T-cell (primary cell): ENCODE results near the gene AKT1. TPM values are rescaled to one million over a fixed set of nuclear protein-coding genes. Genes with fewer than 3 reads are reported as not detected.

ENCODE experiments used
- ATAC-seq, 4 experiments: fragments of 200-7000 bp in 3 of 4; fragments of 150-1000 bp in 1 of 4; cut with Tn5 transposase; replicated peaks in 1 of 4; 1 replicate in 3 of 4; 2 replicates in 1 of 4; pipeline ENCODE4 v1.10.0; 2021; ENCODE audit warnings: moderate library complexity in 3 of 4, mild to moderate bottlenecking in 2 of 4, moderate number of reproducible peaks in 1 of 4
- CTCF ChIA-PET, 2 donors: fragments of 300-600 bp; sonication (Branson Sonifier 250); formaldehyde crosslinking; loops; one replicate each; lab custom pipeline; 2022; ENCODE audit warnings: antibody characterized with exemption in 2 of 2; lab: Charles Lee
- POLR2A ChIA-PET, 2 donors: fragments of 300-600 bp; sonication (Branson Sonifier 250); formaldehyde crosslinking; loops; one replicate each; lab custom pipeline; 2022; ENCODE audit warnings: antibody characterized with exemption in 2 of 2; lab: Charles Lee
- DNase-seq, 35 experiments: peaks; one replicate each; pipeline versions ENCODE4 v3.0.0 to v3.0.0-alpha.2; 2013 to 2023
- H3K27ac ChIP-seq: one replicate; pipeline ENCODE4 v1.5.1; 2013; ENCODE audit warnings: low read length
- H3K27me3 ChIP-seq, 2 experiments: replicated peaks in 1 of 2; 1 replicate in 1 of 2; 2 replicates in 1 of 2; pipeline versions ENCODE4 v1.6.1 to v1.7.0; 2013; ENCODE audit warnings: low read length in 1 of 2, mixed read lengths in 1 of 2; ENCODE audit not compliant: control insufficient read depth in 2 of 2, insufficient read depth in 2 of 2; ENCODE audit errors: extremely low read depth in 1 of 2
- H3K36me3 ChIP-seq, 2 donors: 1 replicate in 1 of 2; 2 replicates in 1 of 2; pipeline versions ENCODE4 v1.6.1 to v1.7.0; 2013; ENCODE audit warnings: low read length in 1 of 2; ENCODE audit not compliant: control insufficient read depth in 2 of 2, insufficient read depth in 1 of 2; ENCODE audit errors: extremely low read depth in 1 of 2
- H3K4me1 ChIP-seq, 2 experiments: 1 replicate in 1 of 2; 2 replicates in 1 of 2; pipeline versions ENCODE4 v1.6.1 to v1.7.0; 2013; ENCODE audit warnings: low read length in 2 of 2, mixed read lengths in 1 of 2; ENCODE audit not compliant: insufficient read depth in 2 of 2, control insufficient read depth in 1 of 2; ENCODE audit errors: extremely low read depth in 1 of 2
- H3K4me3 ChIP-seq, 2 donors: 1 replicate in 1 of 2; 2 replicates in 1 of 2; pipeline versions ENCODE4 v1.5.1 to v1.7.0; 2013; ENCODE audit warnings: mild to moderate bottlenecking in 2 of 2, low read length in 1 of 2, moderate library complexity in 1 of 2; ENCODE audit not compliant: control insufficient read depth in 1 of 2; ENCODE audit errors: extremely low read depth in 1 of 2
- H3K9me3 ChIP-seq: 2 replicates; pipeline ENCODE4 v1.7.0; 2013
- H3K27ac Mint-ChIP-seq, 2 donors: one replicate each; pipeline ENCODE4 v1.8.0; 2020 to 2021; ENCODE audit warnings: mild to moderate bottlenecking in 2 of 2, mixed read lengths in 2 of 2
- H3K27me3 Mint-ChIP-seq, 2 donors: one replicate each; pipeline ENCODE4 v1.8.0; 2021 to 2022; ENCODE audit warnings: mixed read lengths in 2 of 2
- H3K36me3 Mint-ChIP-seq: one replicate; pipeline ENCODE4 v1.8.0; 2021; ENCODE audit warnings: mixed read lengths
- H3K4me1 Mint-ChIP-seq, 3 donors: one replicate each; pipeline ENCODE4 v1.8.0; 2020 to 2022; ENCODE audit warnings: mixed read lengths in 3 of 3, mild to moderate bottlenecking in 1 of 3
- H3K4me3 Mint-ChIP-seq, 3 donors: one replicate each; pipeline ENCODE4 v1.8.0; 2020 to 2022; ENCODE audit warnings: mild to moderate bottlenecking in 3 of 3, mixed read lengths in 3 of 3, moderate library complexity in 3 of 3
- H3K9me3 Mint-ChIP-seq, 3 donors: one replicate each; pipeline ENCODE4 v1.8.0; 2020 to 2022; ENCODE audit warnings: mixed read lengths in 3 of 3
- WGBS: methylation state at CpG from one replicate; pipeline ENCODE4 v1.1.5; 2013; ENCODE audit warnings: missing lambda C conversion rate; ENCODE audit not compliant: insufficient coverage; 5-methylcytosine and 5-hydroxymethylcytosine counted together
- total RNA-seq, 35 experiments: library from RNA in 6 of 35; stranded (reverse) in 6 of 35; fragments of 120-200 nt in 1 of 35; gene quantifications; one replicate each; pipeline versions ENCODE4 v1.2.1 to v1.2.4 and lab custom pipeline; 2013 to 2026

AKT1 gene
- total RNA-seq, 5 donors from 2014 or later (not counting 1 experiment from before 2014, with no cell fraction given): 68.4 to 113 (median 99.7) TPM

GRCh38 chr14:104739026-104739425 is 56.5 kb downstream of the AKT1 start:
- Mint-ChIP-seq H3K4me1 (no peaks in the 10 kb centered on the region), H3K4me3 (no peak overlapping the region), H3K36me3 (no peaks in the 10 kb centered on the region), H3K27me3 (no peaks in the 10 kb centered on the region), H3K9me3 (no peaks in the 10 kb centered on the region), H3K27ac (no peak overlapping the region)
- H3K27ac ChIP-seq: no peak overlapping the region
- H3K36me3 ChIP-seq: no peaks in the 10 kb centered on the region
- no peak overlapping the region for H3K4me3 ChIP-seq
- peaks cover 0 to 28% of the 10 kb centered on the region in 2 experiments for H3K27me3 ChIP-seq
- POLR2A ChIA-PET: interaction anchor here in 1 of 2 donors (0.6 kb wide), 1 partner anchor 90 kb away, joined by 4 read pairs; no protein-coding TSS in a partner anchor
- H3K9me3 ChIP-seq: no peaks in the 10 kb centered on the region
- no peak for DNase-seq
- WGBS: 88% methylated on average over 16 of the region's 17 CpGs
- CTCF ChIA-PET: no interaction called here
- no peak for ATAC-seq
- no peaks in the 10 kb centered on the region for H3K4me1 ChIP-seq

DNA sequence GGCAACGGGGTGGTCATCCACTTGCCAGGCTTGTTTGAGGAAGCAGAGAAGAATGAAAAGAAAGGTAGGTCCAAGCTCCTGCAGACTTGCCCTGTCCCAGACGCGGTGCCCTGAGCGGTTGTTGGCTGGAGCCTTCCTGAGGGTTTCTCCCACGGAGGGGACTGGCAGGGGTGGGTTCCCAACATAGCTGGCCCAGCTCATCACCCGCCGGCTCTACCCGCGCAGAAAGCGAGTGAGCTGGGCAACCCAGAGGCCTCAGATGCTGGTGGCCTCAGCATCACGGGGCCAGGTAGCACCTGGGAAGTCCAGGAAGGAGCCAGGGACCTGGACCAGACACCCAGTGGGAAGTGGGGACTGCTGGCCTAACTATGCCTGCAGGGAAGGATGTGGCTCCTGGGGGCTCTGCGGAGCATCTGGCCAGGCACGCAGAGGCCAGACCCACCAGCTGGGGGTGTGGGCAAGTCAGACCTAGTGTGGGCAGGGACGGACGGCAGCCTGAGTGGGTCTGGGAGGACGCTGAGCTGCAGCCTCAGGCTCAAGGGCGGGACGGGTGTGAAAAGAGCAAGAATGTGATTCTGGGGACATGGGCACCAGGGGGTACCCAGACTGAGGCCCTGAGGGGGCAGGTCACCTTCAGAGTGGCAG is 57.1 kb downstream of the AKT1 start:
- Histone ChIP-seq H3K27ac (no peak overlapping the region), H3K4me3 (no peak overlapping the region), H3K27me3 (peaks cover 0 to 25% of the 10 kb centered on the region in 2 experiments), H3K36me3 (no peaks in the 10 kb centered on the region), H3K4me1 (no peaks in the 10 kb centered on the region), H3K9me3 (no peaks in the 10 kb centered on the region)
- Mint-ChIP-seq H3K27me3 (no peaks in the 10 kb centered on the region), H3K9me3 (no peaks in the 10 kb centered on the region), H3K36me3 (no peaks in the 10 kb centered on the region), H3K4me1 (no peaks in the 10 kb centered on the region), H3K27ac (no peak overlapping the region), H3K4me3 (no peak overlapping the region)
- POLR2A ChIA-PET: interaction anchor here in 1 of 2 donors (0.6 kb wide), 1 partner anchor 90 kb away, joined by 4 read pairs; no protein-coding TSS in a partner anchor
- no peak for ATAC-seq
- 87% methylated on average over 17 of the region's 18 CpGs for WGBS
- CTCF ChIA-PET: no interaction called here
- no peak for DNase-seq

GRCh38 chr14:104735830-104736642 is 59.5 kb downstream of the AKT1 start:
- Mint-ChIP-seq H3K4me1 (no peaks in the 10 kb centered on the region), H3K36me3 (no peaks in the 10 kb centered on the region), H3K27me3 (no peaks in the 10 kb centered on the region), H3K27ac (no peak overlapping the region), H3K4me3 (no peak overlapping the region), H3K9me3 (no peaks in the 10 kb centered on the region)
- Histone ChIP-seq H3K9me3 (no peaks in the 10 kb centered on the region), H3K27ac (no peak overlapping the region), H3K27me3 (peaks cover 0 to 33% of the 10 kb centered on the region in 2 experiments), H3K4me3 (no peak overlapping the region), H3K4me1 (no peaks in the 10 kb centered on the region), H3K36me3 (no peaks in the 10 kb centered on the region)
- no peak for ATAC-seq
- no peak for DNase-seq
- WGBS: 66% methylated on average over 19 of the region's 26 CpGs
- POLR2A ChIA-PET: no interaction called here
- CTCF ChIA-PET: no interaction called here

DNA sequence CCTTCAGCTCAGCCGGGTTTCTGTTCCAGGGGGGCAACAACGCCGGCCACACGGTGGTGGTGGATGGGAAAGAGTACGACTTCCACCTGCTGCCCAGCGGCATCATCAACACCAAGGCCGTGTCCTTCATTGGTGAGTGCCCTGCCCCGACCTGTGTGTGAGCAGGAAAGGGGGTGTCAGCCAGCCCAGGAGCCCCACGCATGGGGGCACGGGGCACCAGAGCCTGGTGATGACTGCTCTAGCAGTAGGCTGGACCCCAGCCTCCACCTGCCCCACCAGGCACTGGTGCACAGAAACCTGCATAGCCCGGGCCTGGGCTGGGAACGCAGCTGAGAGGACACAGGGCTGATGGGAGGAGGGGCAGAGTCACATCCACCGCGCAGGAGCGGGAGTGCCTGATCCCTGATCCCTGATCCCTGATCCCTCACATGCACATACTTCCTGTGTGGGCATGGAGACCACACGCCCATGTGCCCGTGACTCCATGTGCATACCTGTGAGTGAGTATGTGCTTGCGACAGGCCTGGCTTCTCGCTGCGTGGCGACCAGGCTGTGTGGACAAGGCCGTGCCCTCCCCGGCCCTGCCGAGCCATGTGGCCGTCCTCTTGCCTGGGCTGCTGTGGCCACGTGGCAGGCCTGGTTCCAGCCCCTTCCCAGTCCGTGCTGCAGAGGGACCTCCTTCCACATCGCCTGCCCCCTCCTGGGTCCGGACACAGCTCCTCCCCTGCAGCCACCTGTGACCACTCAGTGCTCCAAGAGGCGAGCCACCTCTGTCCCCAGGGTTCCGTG is 60.4 kb downstream of the AKT1 start:
- H3K4me3 Mint-ChIP-seq: no peak overlapping the region
- Histone ChIP-seq H3K27ac (no peak overlapping the region), H3K4me1 (no peaks in the 10 kb centered on the region), H3K9me3 (no peaks in the 10 kb centered on the region), H3K4me3 (no peak overlapping the region), H3K36me3 (no peaks in the 10 kb centered on the region), H3K27me3 (peaks cover 0 to 33% of the 10 kb centered on the region in 2 experiments)
- H3K27ac Mint-ChIP-seq: no peak overlapping the region
- ChIA-PET CTCF (no interaction called here), POLR2A (no interaction called here)
- no peaks in the 10 kb centered on the region for H3K4me1 Mint-ChIP-seq
- WGBS: 86% methylated on average over 26 of the region's 31 CpGs
- H3K9me3 Mint-ChIP-seq: no peaks in the 10 kb centered on the region
- no peak for ATAC-seq
- DNase-seq: no peak
- H3K36me3 Mint-ChIP-seq: no peaks in the 10 kb centered on the region
- H3K27me3 Mint-ChIP-seq: no peaks in the 10 kb centered on the region

- DNase-seq (no peak), ATAC-seq (no peak)
- Mint-ChIP-seq H3K27ac (no peak overlapping the region), H3K4me3 (no peak overlapping the region), H3K36me3 (no peaks in the 10 kb centered on the region), H3K4me1 (no peaks in the 10 kb centered on the region), H3K27me3 (no peaks in the 10 kb centered on the region), H3K9me3 (no peaks in the 10 kb centered on the region)
- Histone ChIP-seq H3K27ac (no peak overlapping the region), H3K9me3 (no peaks in the 10 kb centered on the region), H3K4me3 (no peak overlapping the region), H3K36me3 (no peaks in the 10 kb centered on the region), H3K4me1 (no peaks in the 10 kb centered on the region), H3K27me3 (peaks cover 0 to 32% of the 10 kb centered on the region in 2 experiments)
- WGBS: 85% methylated on average over 9 of the region's 9 CpGs
- POLR2A ChIA-PET: no interaction called here
- CTCF ChIA-PET: no interaction called here
Measured at GRCh38 chr14:104734601-104734990, 61.0 kb downstream of the AKT1 start.

DNA sequence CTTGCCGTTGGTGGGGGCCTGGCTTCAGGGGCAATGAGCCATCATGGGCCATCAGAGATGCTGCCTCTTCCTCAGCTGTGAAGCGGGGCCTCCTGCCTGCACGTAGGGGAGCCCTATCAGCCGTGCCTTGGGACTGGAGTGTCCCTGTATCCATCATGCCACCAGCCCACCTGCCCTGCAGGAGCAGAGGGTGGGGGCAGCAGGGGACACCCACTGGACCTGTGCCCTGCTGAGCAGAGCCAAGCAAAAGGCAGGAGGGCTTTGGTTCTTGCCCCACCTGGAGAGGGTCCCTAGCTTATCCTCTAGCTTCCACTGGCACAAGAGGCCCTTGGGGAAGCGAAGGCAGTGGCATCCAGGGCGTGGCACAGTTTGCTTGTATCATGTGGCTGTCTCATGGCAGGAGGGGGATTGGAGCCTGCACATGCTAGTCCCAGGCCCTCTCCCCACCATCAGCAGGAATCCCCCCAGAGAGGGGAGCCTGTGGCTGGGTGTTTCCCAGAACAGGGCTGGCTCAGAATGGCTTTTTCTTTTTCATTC is 61.4 kb downstream of the AKT1 start:
- Mint-ChIP-seq H3K9me3 (no peaks in the 10 kb centered on the region), H3K27me3 (no peaks in the 10 kb centered on the region), H3K4me3 (no peak overlapping the region), H3K4me1 (no peaks in the 10 kb centered on the region), H3K36me3 (no peaks in the 10 kb centered on the region), H3K27ac (no peak overlapping the region)
- no peak overlapping the region for H3K27ac ChIP-seq
- H3K36me3 ChIP-seq: no peaks in the 10 kb centered on the region
- DNase-seq (no peak), ATAC-seq (peak in 1 of 4 experiments; percentile 12)
- H3K27me3 ChIP-seq: peaks cover 0 to 29% of the 10 kb centered on the region in 2 experiments
- CTCF ChIA-PET: no interaction called here
- no peaks in the 10 kb centered on the region for H3K4me1 ChIP-seq
- 92% methylated on average over 4 of the region's 6 CpGs for WGBS
- POLR2A ChIA-PET: no interaction called here
- H3K9me3 ChIP-seq: no peaks in the 10 kb centered on the region
- no peak overlapping the region for H3K4me3 ChIP-seq
